Measurements from ENCODE around the gene PCNT.

DNA sequence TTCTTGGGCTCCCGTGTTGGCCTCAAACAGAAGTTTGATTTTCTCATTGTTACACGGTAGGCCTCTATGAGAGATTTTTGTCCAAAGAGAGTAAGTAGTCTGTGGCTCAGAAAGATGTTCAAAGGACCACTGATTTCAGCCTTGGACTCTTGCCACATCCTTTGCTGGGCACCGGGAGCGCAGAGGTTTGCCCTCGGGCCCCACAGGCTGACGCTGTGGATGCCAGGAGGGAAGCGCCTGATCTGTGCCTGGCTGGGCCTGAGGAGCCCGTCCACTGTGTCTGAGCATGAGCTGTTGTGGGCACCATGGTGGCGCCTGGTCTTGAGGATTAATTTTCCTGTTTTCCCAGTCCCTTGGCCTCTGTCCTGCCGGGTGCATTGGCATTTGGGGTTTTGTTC, 52.3 kb downstream of the PCNT start:
- TF ChIP-seq, protein P1, sequence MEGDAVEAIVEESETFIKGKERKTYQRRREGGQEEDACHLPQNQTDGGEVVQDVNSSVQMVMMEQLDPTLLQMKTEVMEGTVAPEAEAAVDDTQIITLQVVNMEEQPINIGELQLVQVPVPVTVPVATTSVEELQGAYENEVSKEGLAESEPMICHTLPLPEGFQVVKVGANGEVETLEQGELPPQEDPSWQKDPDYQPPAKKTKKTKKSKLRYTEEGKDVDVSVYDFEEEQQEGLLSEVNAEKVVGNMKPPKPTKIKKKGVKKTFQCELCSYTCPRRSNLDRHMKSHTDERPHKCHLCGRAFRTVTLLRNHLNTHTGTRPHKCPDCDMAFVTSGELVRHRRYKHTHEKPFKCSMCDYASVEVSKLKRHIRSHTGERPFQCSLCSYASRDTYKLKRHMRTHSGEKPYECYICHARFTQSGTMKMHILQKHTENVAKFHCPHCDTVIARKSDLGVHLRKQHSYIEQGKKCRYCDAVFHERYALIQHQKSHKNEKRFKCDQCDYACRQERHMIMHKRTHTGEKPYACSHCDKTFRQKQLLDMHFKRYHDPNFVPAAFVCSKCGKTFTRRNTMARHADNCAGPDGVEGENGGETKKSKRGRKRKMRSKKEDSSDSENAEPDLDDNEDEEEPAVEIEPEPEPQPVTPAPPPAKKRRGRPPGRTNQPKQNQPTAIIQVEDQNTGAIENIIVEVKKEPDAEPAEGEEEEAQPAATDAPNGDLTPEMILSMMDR (tag by site-specific recombination; IDR thresholded peaks at IDR 0.05) = no peak
- TF ChIP-seq ZNF221 (tag by site-specific recombination; IDR thresholded peaks at IDR 0.05; ENCODE audit: borderline replicate concordance) = no peak
- TF ChIP-seq ZNF114 (tag by site-specific recombination; IDR thresholded peaks at IDR 0.05) = no peak
- no peak for TF ChIP-seq ZNF529 (tag by site-specific recombination; IDR thresholded peaks at IDR 0.05; ENCODE audit: insufficient replicate concordance)
- no peak for TF ChIP-seq SCRT1 (tag by site-specific recombination; IDR thresholded peaks at IDR 0.05; ENCODE audit: borderline replicate concordance)
- TF ChIP-seq ZNF600 (tag by site-specific recombination; IDR thresholded peaks at IDR 0.05) = no peak
- no peak for TF ChIP-seq WT1 (tag by site-specific recombination; IDR thresholded peaks at IDR 0.05)
- no peak for TF ChIP-seq TRIM28 (IDR thresholded peaks at IDR 0.05; ENCODE audit: borderline replicate concordance, low read length)

All from HEK293 (cell line).